Measurements from ENCODE around the gene ITM2C.

The ITM2C gene

DNA sequence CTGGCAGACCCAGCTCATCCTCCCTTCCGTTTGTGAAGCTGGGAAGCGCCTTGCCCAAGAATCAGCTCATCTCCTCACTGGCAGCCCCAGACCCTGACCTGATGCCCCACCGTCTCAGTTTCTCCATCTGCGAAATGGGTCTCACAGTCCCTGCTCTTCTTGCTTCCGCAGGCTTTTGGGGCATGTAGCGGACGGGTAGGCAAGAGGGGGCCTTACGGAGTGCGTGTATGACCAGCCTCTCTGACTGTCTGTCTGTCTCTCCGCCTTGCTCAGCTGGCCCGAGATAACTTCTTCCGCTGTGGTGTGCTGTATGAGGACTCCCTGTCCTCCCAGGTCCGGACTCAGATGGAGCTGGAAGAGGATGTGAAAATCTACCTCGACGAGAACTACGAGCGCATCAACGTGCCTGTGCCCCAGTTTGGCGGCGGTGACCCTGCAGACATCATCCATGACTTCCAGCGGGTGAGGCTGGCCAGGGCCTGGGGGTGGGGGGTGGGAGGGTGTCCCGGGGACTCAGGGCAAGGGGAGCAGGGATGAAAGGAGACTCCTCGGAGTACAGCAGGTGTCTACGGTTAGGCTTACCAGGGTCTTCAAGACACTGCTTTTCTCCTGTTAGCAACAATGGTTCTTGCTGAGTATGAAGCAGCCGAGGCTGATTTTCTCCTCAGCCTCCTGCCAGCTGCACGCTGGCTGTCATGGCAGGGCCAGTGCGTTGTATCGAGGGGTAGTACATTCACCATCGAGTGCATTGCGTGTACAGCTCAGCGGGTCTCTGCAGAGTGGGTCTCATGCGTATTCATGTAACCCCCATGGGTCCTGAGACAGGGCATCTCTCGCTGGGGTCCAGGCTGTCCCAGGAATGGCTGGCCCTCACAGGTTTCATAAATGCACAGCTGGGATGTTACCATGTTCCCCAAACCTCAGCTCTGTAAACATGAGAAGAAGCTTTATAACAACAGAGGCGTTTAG, 10.9 kb downstream of the ITM2C start:
- Histone ChIP-seq H3K4me1 (ENCODE audit: control insufficient read depth in 1 of 2, insufficient read depth in 2 of 2, low read length in 2 of 2) (peaks cover 5 to 29% of the 10 kb centered on the region in 2 donors), H3K27ac (ENCODE audit: low read length) (no peak overlapping the region), H3K27me3 (ENCODE audit: low read depth, low read length) (no peaks in the 10 kb centered on the region), H3K36me3 (ENCODE audit: control insufficient read depth in 1 of 2, insufficient read depth in 2 of 2, low read length in 2 of 2) (peaks cover 11 to 38% of the 10 kb centered on the region in 2 donors), H3K9me3 (ENCODE audit: control insufficient read depth in 1 of 2, low read length in 2 of 2) (no peaks in the 10 kb centered on the region), H3K4me3 (ENCODE audit: low read depth in 1 of 2, low read length in 2 of 2) (no peak overlapping the region)

- Histone ChIP-seq H3K27ac (ENCODE audit: low read length) (no peak overlapping the region), H3K27me3 (ENCODE audit: low read depth, low read length) (no peaks in the 10 kb centered on the region), H3K36me3 (ENCODE audit: control insufficient read depth in 1 of 2, insufficient read depth in 2 of 2, low read length in 2 of 2) (peaks cover 11 to 38% of the 10 kb centered on the region in 2 donors), H3K9me3 (ENCODE audit: control insufficient read depth in 1 of 2, low read length in 2 of 2) (no peaks in the 10 kb centered on the region), H3K4me1 (ENCODE audit: control insufficient read depth in 1 of 2, insufficient read depth in 2 of 2, low read length in 2 of 2) (peaks cover 0 to 13% of the 10 kb centered on the region in 2 donors), H3K4me3 (ENCODE audit: low read depth in 1 of 2, low read length in 2 of 2) (no peak overlapping the region)
Observed at GRCh38 chr2:230877116-230877758, 12.5 kb downstream of the ITM2C start.

DNA sequence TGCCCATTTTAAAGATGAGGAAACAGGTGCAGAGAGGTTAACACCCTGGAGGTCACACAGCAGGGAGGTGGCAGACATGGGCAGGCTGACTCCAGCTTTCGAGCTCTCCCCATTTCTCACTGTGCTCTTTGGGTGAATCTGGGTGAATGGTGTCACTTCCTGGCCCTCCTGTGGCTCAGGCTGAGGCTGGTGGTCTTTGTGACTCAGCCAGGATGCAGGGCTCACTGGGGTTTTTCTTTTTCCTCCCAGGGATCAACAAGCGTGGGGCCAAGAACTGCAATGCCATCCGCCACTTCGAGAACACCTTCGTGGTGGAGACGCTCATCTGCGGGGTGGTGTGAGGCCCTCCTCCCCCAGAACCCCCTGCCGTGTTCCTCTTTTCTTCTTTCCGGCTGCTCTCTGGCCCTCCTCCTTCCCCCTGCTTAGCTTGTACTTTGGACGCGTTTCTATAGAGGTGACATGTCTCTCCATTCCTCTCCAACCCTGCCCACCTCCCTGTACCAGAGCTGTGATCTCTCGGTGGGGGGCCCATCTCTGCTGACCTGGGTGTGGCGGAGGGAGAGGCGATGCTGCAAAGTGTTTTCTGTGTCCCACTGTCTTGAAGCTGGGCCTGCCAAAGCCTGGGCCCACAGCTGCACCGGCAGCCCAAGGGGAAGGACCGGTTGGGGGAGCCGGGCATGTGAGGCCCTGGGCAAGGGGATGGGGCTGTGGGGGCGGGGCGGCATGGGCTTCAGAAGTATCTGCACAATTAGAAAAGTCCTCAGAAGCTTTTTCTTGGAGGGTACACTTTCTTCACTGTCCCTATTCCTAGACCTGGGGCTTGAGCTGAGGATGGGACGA, 13.2 kb downstream of the ITM2C start:
- peaks cover 0 to 5% of the 10 kb centered on the region in 2 donors for H3K4me1 ChIP-seq (ENCODE audit: control insufficient read depth in 1 of 2, insufficient read depth in 2 of 2, low read length in 2 of 2)
- no peaks in the 10 kb centered on the region for H3K9me3 ChIP-seq (ENCODE audit: control insufficient read depth in 1 of 2, low read length in 2 of 2)
- H3K27ac ChIP-seq (ENCODE audit: low read length), result no peak overlapping the region
- no peaks in the 10 kb centered on the region for H3K27me3 ChIP-seq (ENCODE audit: low read depth, low read length)
- peaks cover 11 to 38% of the 10 kb centered on the region in 2 donors for H3K36me3 ChIP-seq (ENCODE audit: control insufficient read depth in 1 of 2, insufficient read depth in 2 of 2, low read length in 2 of 2)
- H3K4me3 ChIP-seq (ENCODE audit: low read depth in 1 of 2, low read length in 2 of 2), result no peak overlapping the region

DNA sequence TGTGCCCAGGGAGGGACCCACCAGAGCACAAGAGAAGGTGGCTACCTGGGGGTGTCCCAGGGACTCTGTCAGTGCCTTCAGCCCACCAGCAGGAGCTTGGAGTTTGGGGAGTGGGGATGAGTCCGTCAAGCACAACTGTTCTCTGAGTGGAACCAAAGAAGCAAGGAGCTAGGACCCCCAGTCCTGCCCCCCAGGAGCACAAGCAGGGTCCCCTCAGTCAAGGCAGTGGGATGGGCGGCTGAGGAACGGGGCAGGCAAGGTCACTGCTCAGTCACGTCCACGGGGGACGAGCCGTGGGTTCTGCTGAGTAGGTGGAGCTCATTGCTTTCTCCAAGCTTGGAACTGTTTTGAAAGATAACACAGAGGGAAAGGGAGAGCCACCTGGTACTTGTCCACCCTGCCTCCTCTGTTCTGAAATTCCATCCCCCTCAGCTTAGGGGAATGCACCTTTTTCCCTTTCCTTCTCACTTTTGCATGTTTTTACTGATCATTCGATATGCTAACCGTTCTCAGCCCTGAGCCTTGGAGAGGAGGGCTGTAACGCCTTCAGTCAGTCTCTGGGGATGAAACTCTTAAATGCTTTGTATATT, 14.0 kb downstream of the ITM2C start:
- H3K9me3 ChIP-seq (ENCODE audit: control insufficient read depth in 1 of 2, low read length in 2 of 2), result no peaks in the 10 kb centered on the region
- peaks cover 11 to 38% of the 10 kb centered on the region in 2 donors for H3K36me3 ChIP-seq (ENCODE audit: control insufficient read depth in 1 of 2, insufficient read depth in 2 of 2, low read length in 2 of 2)
- no peaks in the 10 kb centered on the region for H3K4me1 ChIP-seq (ENCODE audit: control insufficient read depth in 1 of 2, insufficient read depth in 2 of 2, low read length in 2 of 2)
- no peak overlapping the region for H3K27ac ChIP-seq (ENCODE audit: low read length)
- H3K4me3 ChIP-seq (ENCODE audit: low read depth in 1 of 2, low read length in 2 of 2), result no peak overlapping the region
- H3K27me3 ChIP-seq (ENCODE audit: low read depth, low read length), result no peaks in the 10 kb centered on the region

DNA sequence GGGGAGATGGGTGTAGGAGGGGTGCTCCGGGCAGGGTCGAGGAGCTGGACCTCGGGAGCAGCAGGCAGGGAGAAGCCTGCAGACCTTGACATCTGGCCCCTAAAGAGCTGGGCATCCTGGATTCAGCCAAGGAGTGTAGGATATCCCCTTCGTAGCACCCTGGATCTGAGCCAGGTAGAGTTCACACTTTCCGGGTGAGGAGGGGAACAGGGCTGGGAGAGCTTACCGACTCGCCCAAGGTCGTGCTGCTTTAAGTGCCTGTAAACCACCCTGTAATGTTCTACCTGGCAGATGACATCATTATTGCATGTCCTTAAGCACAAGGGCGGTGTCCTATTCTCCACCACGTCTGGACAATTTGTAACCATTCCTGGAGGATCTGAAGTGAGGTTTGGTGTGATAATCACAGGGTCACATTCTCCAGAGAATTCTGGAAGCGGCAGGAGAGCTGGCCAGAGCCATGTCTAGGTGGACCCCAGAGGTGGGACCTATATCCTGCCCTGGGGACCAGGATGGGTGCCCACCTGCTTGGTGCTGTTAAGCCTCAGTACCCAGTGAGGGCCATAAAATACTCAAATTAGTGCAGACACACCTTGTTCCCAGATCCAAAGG, 14.6 kb downstream of the ITM2C start:
- H3K27me3 ChIP-seq (ENCODE audit: low read depth, low read length), result no peaks in the 10 kb centered on the region
- H3K9me3 ChIP-seq (ENCODE audit: control insufficient read depth in 1 of 2, low read length in 2 of 2), result no peaks in the 10 kb centered on the region
- no peak overlapping the region for H3K27ac ChIP-seq (ENCODE audit: low read length)
- peaks cover 11 to 35% of the 10 kb centered on the region in 2 donors for H3K36me3 ChIP-seq (ENCODE audit: control insufficient read depth in 1 of 2, insufficient read depth in 2 of 2, low read length in 2 of 2)
- H3K4me1 ChIP-seq (ENCODE audit: control insufficient read depth in 1 of 2, insufficient read depth in 2 of 2, low read length in 2 of 2), result no peaks in the 10 kb centered on the region
- H3K4me3 ChIP-seq (ENCODE audit: low read depth in 1 of 2, low read length in 2 of 2), result no peak overlapping the region

GRCh38 chr2:230879891-230880290, 15.1 kb downstream of the ITM2C start:
- H3K27ac ChIP-seq (ENCODE audit: low read length), result no peak overlapping the region
- H3K4me1 ChIP-seq (ENCODE audit: control insufficient read depth in 1 of 2, insufficient read depth in 2 of 2, low read length in 2 of 2), result no peaks in the 10 kb centered on the region
- peaks cover 11 to 35% of the 10 kb centered on the region in 2 donors for H3K36me3 ChIP-seq (ENCODE audit: control insufficient read depth in 1 of 2, insufficient read depth in 2 of 2, low read length in 2 of 2)
- no peaks in the 10 kb centered on the region for H3K9me3 ChIP-seq (ENCODE audit: control insufficient read depth in 1 of 2, low read length in 2 of 2)
- H3K4me3 ChIP-seq (ENCODE audit: low read depth in 1 of 2, low read length in 2 of 2), result no peak overlapping the region
- no peaks in the 10 kb centered on the region for H3K27me3 ChIP-seq (ENCODE audit: low read depth, low read length)

DNA sequence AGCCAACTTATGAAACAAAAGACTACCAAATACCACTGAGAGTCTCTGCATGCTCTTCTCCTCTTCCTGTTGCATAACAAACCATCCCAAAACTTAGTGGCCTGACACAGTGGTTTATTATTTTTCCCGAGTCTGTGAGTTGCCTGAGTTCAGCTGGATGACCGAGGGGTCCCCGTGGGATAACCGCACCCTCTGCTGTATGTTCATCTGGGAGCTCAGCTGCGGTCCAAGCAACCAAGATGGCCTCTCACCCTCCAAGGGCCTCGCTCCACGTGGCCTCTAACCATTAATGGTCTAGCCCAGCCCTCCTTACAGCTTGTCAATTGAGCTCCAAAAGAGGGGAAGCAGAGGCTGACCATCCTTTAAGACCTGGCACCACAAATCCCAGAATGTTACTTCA, 17.1 kb downstream of the ITM2C start:
- Histone ChIP-seq H3K36me3 (ENCODE audit: control insufficient read depth in 1 of 2, insufficient read depth in 2 of 2, low read length in 2 of 2) (peaks cover 6 to 25% of the 10 kb centered on the region in 2 donors), H3K4me3 (ENCODE audit: low read depth in 1 of 2, low read length in 2 of 2) (no peak overlapping the region), H3K4me1 (ENCODE audit: control insufficient read depth in 1 of 2, insufficient read depth in 2 of 2, low read length in 2 of 2) (peaks cover 0 to 5% of the 10 kb centered on the region in 2 donors), H3K27ac (ENCODE audit: low read length) (no peak overlapping the region), H3K27me3 (ENCODE audit: low read depth, low read length) (no peaks in the 10 kb centered on the region), H3K9me3 (ENCODE audit: control insufficient read depth in 1 of 2, low read length in 2 of 2) (no peaks in the 10 kb centered on the region)

- Histone ChIP-seq H3K4me1 (ENCODE audit: control insufficient read depth in 1 of 2, insufficient read depth in 2 of 2, low read length in 2 of 2) (peaks cover 0 to 5% of the 10 kb centered on the region in 2 donors), H3K9me3 (ENCODE audit: control insufficient read depth in 1 of 2, low read length in 2 of 2) (no peaks in the 10 kb centered on the region), H3K27me3 (ENCODE audit: low read depth, low read length) (no peaks in the 10 kb centered on the region), H3K4me3 (ENCODE audit: low read depth in 1 of 2, low read length in 2 of 2) (no peak overlapping the region), H3K36me3 (ENCODE audit: control insufficient read depth in 1 of 2, insufficient read depth in 2 of 2, low read length in 2 of 2) (no peaks in the 10 kb centered on the region), H3K27ac (ENCODE audit: low read length) (no peak overlapping the region)
Observed at GRCh38 chr2:230885463-230886130, 20.9 kb downstream of the ITM2C start.

DNA sequence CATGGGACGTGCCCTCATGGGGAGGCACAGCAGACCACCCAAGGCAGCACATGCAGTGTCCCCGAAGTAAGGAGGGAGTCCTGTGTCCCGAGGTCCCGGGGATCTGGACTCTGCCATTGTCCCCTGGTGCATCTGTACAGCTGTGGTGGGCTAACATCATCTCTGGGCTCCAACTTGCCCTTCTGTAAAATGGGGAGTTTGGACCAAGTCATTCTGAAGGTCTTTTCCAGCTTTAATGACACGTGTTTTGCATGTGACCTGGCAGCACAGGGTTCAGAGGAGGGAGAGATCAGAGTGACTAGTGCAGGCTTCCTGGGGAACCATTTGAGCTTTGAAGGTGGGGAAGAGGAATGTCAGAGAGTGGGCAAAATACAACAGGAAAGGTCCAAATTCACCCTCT, 21.5 kb downstream of the ITM2C start:
- Histone ChIP-seq H3K27ac (ENCODE audit: low read length) (no peak overlapping the region), H3K4me1 (ENCODE audit: control insufficient read depth in 1 of 2, insufficient read depth in 2 of 2, low read length in 2 of 2) (peaks cover 0 to 5% of the 10 kb centered on the region in 2 donors), H3K27me3 (ENCODE audit: low read depth, low read length) (no peaks in the 10 kb centered on the region), H3K9me3 (ENCODE audit: control insufficient read depth in 1 of 2, low read length in 2 of 2) (no peaks in the 10 kb centered on the region), H3K4me3 (ENCODE audit: low read depth in 1 of 2, low read length in 2 of 2) (no peak overlapping the region), H3K36me3 (ENCODE audit: control insufficient read depth in 1 of 2, insufficient read depth in 2 of 2, low read length in 2 of 2) (no peaks in the 10 kb centered on the region)

GRCh38 chr2:230886671-230887071, 21.9 kb downstream of the ITM2C start:
- Histone ChIP-seq H3K27me3 (ENCODE audit: low read depth, low read length) (no peaks in the 10 kb centered on the region), H3K36me3 (ENCODE audit: control insufficient read depth in 1 of 2, insufficient read depth in 2 of 2, low read length in 2 of 2) (no peaks in the 10 kb centered on the region), H3K27ac (ENCODE audit: low read length) (no peak overlapping the region), H3K9me3 (ENCODE audit: control insufficient read depth in 1 of 2, low read length in 2 of 2) (no peaks in the 10 kb centered on the region), H3K4me1 (ENCODE audit: control insufficient read depth in 1 of 2, insufficient read depth in 2 of 2, low read length in 2 of 2) (peaks cover 0 to 5% of the 10 kb centered on the region in 2 donors), H3K4me3 (ENCODE audit: low read depth in 1 of 2, low read length in 2 of 2) (no peak overlapping the region)
